IMR-90 (cell line): ENCODE results near the gene FN1.

Experiments
- CTCF ChIP-seq: conservative IDR thresholded peaks from 2 replicates; pipeline ENCODE4 v1.5.1; 2012; ENCODE audit warnings: mild to moderate bottlenecking, low read depth, low read length, improper control_type of control experiment
- POLR2A ChIP-seq: IDR thresholded peaks from 2 replicates; pipeline ENCODE4 v1.6.1; 2012; ENCODE audit warnings: mild to moderate bottlenecking, low read depth, low read length
- USF2 ChIP-seq: fragments of 150-350 bp; IDR thresholded peaks from 2 replicates; pipeline ENCODE4 v1.6.1; 2017; ENCODE audit warnings: mild to moderate bottlenecking, antibody characterized with exemption, low read length, low read depth

- no peak for TF ChIP-seq USF2
- TF ChIP-seq CTCF = no peak
- TF ChIP-seq POLR2A = no peak
Observed at GRCh38 chr2:215358312-215358845, 77.5 kb downstream of the FN1 start.
